PC-3 (cell line): ENCODE measurements around the gene NDUFB10. TPM values are rescaled to one million over a fixed set of nuclear protein-coding genes. Genes with fewer than 3 reads are reported as not detected.

Experiments
- ATAC-seq: fragments of 200-7000 bp; cut with Tn5 transposase; 2 replicates; pipeline ENCODE4 v1.9.1; 2020; ENCODE audit warnings: mild to moderate bottlenecking, moderate library complexity
- BruUV-seq: library from RNA; stranded (reverse); fragments of 400-500 nt; replicated peaks from 2 replicates; lab custom pipeline; 2021; lab: Mats Ljungman, UMichigan
- CTCF ChIA-PET: fragments of 300-600 bp; sonication (Branson Sonifier 250); formaldehyde crosslinking; loops from one replicate; lab custom pipeline; 2022; ENCODE audit warnings: antibody characterized with exemption; lab: Charles Lee
- POLR2A ChIA-PET: fragments of 300-600 bp; sonication (Branson Sonifier 250); formaldehyde crosslinking; loops from one replicate; lab custom pipeline; 2022; ENCODE audit warnings: antibody characterized with exemption; ENCODE audit not compliant: unreplicated experiment; lab: Charles Lee
- DNase-seq: peaks from one replicate; pipeline ENCODE4 v3.0.0-alpha.2; 2015
- H2AFZ ChIP-seq: fragments of 300-600 bp; sonication (generic); 2 replicates; pipeline ENCODE4 v1.6.0; 2016; ENCODE audit warnings: antibody characterized with exemption, low read length
- H3F3A ChIP-seq: fragments of 300-600 bp; sonication (generic); one replicate; pipeline ENCODE4 v1.6.0; 2017; ENCODE audit warnings: antibody characterized with exemption, low read length, control low read depth, mild to moderate bottlenecking; ENCODE audit not compliant: unreplicated experiment
- H3K27ac ChIP-seq: fragments of 300-600 bp; sonication (generic); 2 replicates; pipeline ENCODE4 v1.5.1; 2016; ENCODE audit warnings: mild to moderate bottlenecking, low read length
- H3K27me3 ChIP-seq: fragments of 300-600 bp; sonication (generic); 2 replicates; pipeline ENCODE4 v1.6.1; 2016; ENCODE audit warnings: low read length, mixed read lengths
- H3K36me3 ChIP-seq: fragments of 300-600 bp; sonication (generic); 2 replicates; pipeline ENCODE4 v1.6.1; 2016; ENCODE audit warnings: low read depth, mixed run types, low read length, mixed read lengths
- H3K4me1 ChIP-seq: fragments of 300-600 bp; sonication (generic); 2 replicates; pipeline ENCODE4 v1.5.1; 2016; ENCODE audit warnings: low read length; ENCODE audit not compliant: insufficient read depth
- H3K4me2 ChIP-seq: fragments of 300-600 bp; sonication (generic); 2 replicates; pipeline ENCODE4 v1.6.0; 2016; ENCODE audit warnings: low read length
- H3K4me3 ChIP-seq: fragments of 300-600 bp; sonication (generic); 2 replicates; pipeline ENCODE4 v1.5.1; 2016; ENCODE audit warnings: mild to moderate bottlenecking, low read length, mixed read lengths
- H3K79me2 ChIP-seq: fragments of 300-600 bp; sonication (generic); 2 replicates; pipeline ENCODE4 v1.6.1; 2017; ENCODE audit warnings: low read length, mixed read lengths
- H3K9ac ChIP-seq: fragments of 300-600 bp; sonication (generic); 2 replicates; pipeline ENCODE4 v1.6.0; 2016; ENCODE audit warnings: mild to moderate bottlenecking, low read length
- H3K9me2 ChIP-seq: fragments of 300-600 bp; sonication (generic); replicated peaks from 2 replicates; pipeline ENCODE4 v1.6.1; 2016; ENCODE audit warnings: mixed run types, low read length, mixed read lengths
- H3K9me3 ChIP-seq: fragments of 300-600 bp; sonication (generic); 2 replicates; pipeline ENCODE4 v1.6.1; 2016; ENCODE audit warnings: low read length, mixed read lengths
- H4K20me1 ChIP-seq: fragments of 300-600 bp; sonication (generic); 2 replicates; pipeline ENCODE4 v1.6.1; 2016; ENCODE audit warnings: low read length, mixed read lengths
- EZH2 ChIP-seq: fragments of 300-600 bp; sonication (generic); IDR thresholded peaks from one replicate; pipeline ENCODE4 v1.6.1; 2017; ENCODE audit warnings: antibody characterized with exemption, mild to moderate bottlenecking, low read length; ENCODE audit not compliant: unreplicated experiment
- EZH2phosphoT487 ChIP-seq: fragments of 300-600 bp; sonication (generic); IDR thresholded peaks from 2 replicates; pipeline ENCODE4 v1.6.1; 2018; ENCODE audit warnings: mild to moderate bottlenecking, antibody characterized with exemption, low read length, borderline replicate concordance
- intact Hi-C: fragments of 100-400 bp; cut with micrococcal nuclease; formaldehyde crosslinking; loops from 2 replicates; pipeline ENCODE4 v1.9.0; 2023
- total RNA-seq: library from RNA; depleted of rRNA; stranded (reverse); fragments of >200 nt; gene quantifications from 2 replicates; pipeline ENCODE4 v1.2.3, GENCODE V29; 2014
- TF ChIP-seq, protein P1 (sequence below): fragments of 300-600 bp; sonication (generic); conservative IDR thresholded peaks from 2 replicates; pipeline ENCODE4 v1.5.1; 2017; ENCODE audit warnings: antibody characterized with exemption, low read depth, mild to moderate bottlenecking, low read length

Gene NDUFB10
- total RNA-seq, 1 experiment from 2014 or later: 530 TPM

DNA sequence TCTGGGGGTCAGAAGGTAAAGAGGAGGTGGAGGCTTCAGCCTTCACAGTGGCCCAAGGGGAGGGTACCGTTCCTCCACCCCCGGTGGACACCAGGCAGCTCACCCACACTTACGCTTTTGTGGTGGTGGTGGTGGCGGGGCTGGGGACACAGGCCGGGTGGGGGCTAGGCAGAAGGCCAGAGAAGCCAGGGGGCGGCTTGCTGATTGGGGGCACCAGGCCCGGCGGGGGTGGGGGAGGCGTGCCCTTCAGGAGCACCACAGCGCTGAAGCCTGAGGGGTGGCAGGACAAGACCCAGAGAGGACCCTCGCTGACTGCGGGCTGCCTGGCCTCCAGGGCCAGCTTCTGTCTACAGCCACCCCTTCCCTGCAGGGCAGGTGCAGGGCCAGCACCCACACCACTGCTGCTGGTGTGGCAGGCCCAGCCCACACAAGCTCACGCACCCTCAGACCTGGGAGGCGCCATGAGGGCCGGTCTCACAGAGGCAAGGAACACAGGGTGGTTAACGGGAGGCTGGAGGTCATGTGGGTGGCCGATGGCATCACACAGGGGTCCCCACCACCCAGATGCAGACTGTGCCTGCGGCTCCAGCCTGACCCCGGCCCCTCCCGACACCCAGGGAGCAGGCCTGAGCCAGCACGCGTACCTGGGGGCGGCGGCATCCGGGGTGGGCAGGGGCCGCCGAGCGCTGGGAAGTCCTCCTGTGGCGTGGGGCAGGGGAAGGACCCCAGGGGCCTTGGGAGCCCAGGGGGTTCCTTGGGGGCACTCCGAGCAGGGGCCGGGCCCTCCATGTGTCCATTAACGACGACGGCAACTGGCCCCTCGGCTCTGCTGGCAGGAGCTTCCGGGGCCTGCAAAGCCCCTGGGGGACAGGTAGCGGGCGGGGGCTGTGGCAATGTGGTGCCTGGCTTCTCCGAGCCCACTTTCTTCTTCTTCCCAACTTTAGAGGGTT lies 39.8 kb downstream of the NDUFB10 start:
- Histone ChIP-seq H4K20me1 (peaks cover 8% of the 10 kb centered on the region; the same call in 1 of the 2 replicates), H3K9me3 (no peaks in the 10 kb centered on the region), H3K9ac (no peak overlapping the region), H3F3A (no peaks in the 10 kb centered on the region), H3K36me3 (peaks cover 3% of the 10 kb centered on the region; the same call in 1 of the 2 replicates), H3K4me1 (no peaks in the 10 kb centered on the region; the same call in 1 of the 2 replicates), H2AFZ (no peak overlapping the region), H3K79me2 (peaks cover 11% of the 10 kb centered on the region), H3K4me2 (no peak overlapping the region), H3K9me2 (no peaks in the 10 kb centered on the region), H3K4me3 (no peak overlapping the region), H3K27me3 (no peaks in the 10 kb centered on the region), H3K27ac (no peak overlapping the region)
- POLR2A ChIA-PET: no interaction called here
- DNase-seq (no peak), ATAC-seq (no peak)
- BruUV-seq: no TSS peak
- CTCF ChIA-PET: no interaction called here
- intact Hi-C loops: no loop called here
- TF ChIP-seq EZH2: no peak
- no peak for TF ChIP-seq EZH2phosphoT487
- TF ChIP-seq, protein P1, sequence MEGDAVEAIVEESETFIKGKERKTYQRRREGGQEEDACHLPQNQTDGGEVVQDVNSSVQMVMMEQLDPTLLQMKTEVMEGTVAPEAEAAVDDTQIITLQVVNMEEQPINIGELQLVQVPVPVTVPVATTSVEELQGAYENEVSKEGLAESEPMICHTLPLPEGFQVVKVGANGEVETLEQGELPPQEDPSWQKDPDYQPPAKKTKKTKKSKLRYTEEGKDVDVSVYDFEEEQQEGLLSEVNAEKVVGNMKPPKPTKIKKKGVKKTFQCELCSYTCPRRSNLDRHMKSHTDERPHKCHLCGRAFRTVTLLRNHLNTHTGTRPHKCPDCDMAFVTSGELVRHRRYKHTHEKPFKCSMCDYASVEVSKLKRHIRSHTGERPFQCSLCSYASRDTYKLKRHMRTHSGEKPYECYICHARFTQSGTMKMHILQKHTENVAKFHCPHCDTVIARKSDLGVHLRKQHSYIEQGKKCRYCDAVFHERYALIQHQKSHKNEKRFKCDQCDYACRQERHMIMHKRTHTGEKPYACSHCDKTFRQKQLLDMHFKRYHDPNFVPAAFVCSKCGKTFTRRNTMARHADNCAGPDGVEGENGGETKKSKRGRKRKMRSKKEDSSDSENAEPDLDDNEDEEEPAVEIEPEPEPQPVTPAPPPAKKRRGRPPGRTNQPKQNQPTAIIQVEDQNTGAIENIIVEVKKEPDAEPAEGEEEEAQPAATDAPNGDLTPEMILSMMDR: no peak

DNA sequence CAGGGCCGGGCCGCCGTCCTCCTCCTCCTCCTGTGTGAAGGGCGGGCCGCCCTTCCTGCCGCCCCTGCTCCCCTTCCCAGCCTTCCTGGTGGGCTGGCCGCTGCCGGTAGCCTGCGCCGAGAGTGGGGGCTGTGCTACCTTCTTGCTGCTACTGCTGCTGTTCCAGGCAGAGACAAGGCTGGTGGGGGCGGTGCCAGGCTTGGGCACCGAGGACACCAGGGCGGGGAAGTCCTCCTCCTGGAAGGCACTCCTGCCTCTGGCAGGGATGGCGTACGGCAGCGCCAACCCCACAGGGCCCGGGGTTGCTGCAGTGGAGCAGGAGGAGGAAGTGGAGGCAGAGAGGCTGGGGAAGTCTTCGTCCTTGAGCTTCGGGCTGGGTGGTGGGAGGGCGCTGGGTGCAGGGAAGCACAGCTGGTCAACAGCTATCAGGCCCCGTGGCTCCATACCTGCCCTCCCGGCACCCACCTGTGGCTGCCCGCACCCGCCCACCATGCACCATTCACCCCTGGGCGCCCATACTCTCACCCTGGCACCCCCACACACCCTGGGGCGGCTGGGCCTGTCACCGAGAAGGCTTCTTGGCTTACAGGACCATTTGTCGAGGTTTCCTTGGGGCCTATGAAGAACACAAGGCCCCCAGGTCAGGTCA lies 40.7 kb downstream of the NDUFB10 start:
- peaks cover 3% of the 10 kb centered on the region; the same call in 1 of the 2 replicates for H3K36me3 ChIP-seq
- 0 out of 2 replicates have a peak, but pooled peaks cover under 1% of the 10 kb centered on the region for H3K4me1 ChIP-seq
- ATAC-seq (no peak), DNase-seq (no peak)
- TF ChIP-seq EZH2: no peak
- no peak for TF ChIP-seq EZH2phosphoT487
- TF ChIP-seq, protein P1: no peak
- H2AFZ ChIP-seq: no peak overlapping the region
- no TSS peak for BruUV-seq
- H3K27ac ChIP-seq: no peak overlapping the region
- no peaks in the 10 kb centered on the region for H3F3A ChIP-seq
- POLR2A ChIA-PET: no interaction called here
- no peaks in the 10 kb centered on the region for H3K9me2 ChIP-seq
- H3K79me2 ChIP-seq: peaks cover 19% of the 10 kb centered on the region
- no peak overlapping the region for H3K9ac ChIP-seq
- CTCF ChIA-PET: no interaction called here
- H3K4me3 ChIP-seq: no peak overlapping the region
- H3K4me2 ChIP-seq: no peak overlapping the region
- no peaks in the 10 kb centered on the region for H3K27me3 ChIP-seq
- H3K9me3 ChIP-seq: no peaks in the 10 kb centered on the region
- H4K20me1 ChIP-seq: peaks cover 11% of the 10 kb centered on the region; the same call in 1 of the 2 replicates
- intact Hi-C loops: no loop called here
